GM19025 (cell line): Measurements from ENCODE around the gene DYNLRB1.

Source experiments
- ATAC-seq: cut with Tn5 transposase; IDR thresholded peaks from one replicate; pipeline ENCODE4 v1.9.1; 2021; ENCODE audit warnings: mild to moderate bottlenecking, low read depth, moderate library complexity; ENCODE audit not compliant: unreplicated experiment

The DYNLRB1 gene

DNA sequence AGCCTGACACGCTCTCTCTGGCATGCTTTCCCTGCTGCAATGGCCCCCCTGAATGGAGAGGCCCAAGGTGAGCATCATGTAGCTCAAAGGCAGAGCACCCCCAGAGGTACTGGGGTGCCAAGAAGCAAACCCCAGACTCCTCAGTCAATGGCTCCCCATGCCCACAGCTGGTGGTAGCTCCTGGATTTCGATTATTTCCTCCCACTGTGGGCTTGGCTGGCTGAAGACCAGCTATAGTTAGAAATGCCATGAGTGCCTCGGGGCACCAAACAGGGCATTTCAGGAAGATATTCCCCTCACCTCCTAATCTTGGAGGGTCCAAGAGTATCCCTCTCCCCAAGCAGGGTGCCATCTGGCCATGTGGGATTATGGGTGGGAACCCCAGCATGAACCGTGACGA is 59.0 kb downstream of the DYNLRB1 start:
- ATAC-seq, result no peak

DNA sequence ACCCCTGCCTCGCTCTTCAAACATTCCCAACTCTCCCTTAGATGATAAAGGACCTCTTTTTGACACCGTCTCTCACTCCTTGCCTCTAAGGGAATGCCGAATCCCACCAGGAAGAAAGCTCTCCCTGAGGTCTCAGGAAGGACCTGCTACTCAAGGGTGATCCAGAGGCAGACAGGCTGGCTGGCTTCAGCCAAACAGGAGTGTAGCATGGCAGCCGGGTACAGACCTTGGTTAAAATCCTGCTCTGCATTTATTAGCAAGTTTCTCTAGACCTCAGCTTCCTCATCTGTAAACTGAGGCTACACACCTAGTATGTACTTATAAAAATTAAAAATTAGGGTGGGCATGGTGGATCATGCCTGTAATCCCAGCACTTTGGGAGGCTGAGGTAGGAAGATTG is 59.5 kb downstream of the DYNLRB1 start:
- no peak for ATAC-seq

DNA sequence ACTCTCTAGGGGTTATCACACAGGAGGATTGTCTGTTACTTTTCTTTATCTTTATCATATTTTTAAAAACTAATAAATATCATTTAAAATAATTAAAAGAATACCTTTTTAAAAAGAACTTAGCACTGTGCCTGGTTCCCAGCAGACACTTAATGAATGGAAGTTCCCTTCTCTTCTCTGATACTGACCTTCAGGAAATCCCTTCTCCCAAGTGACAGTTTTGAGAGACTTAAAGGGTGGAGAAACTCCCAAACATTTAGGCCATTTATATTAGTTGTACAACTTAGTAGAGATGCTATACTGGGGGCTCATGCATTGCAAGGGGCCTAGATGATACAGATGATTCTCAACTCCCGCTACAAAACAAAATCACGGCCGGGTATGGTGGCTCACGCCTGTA is 60.8 kb downstream of the DYNLRB1 start:
- no peak for ATAC-seq

DNA sequence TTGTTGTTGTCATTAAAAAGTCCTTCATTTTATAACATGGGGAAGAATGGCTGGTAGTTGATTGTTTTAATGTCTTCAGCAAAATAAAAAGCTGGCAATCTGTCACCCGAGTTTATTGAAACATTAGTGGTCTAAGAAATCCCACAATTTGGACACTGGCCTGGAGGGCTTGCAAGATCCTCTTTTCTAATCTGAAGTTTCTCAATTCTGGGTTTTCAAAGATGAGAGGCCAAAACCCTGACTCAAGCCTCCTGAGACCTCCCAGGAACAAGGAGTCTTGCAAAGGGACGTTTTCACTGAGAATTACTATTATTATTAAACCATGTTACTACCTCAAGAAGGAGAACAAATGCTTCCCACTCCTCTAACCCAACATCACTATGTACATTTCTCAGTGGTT is 61.8 kb downstream of the DYNLRB1 start:
- no peak for ATAC-seq

DNA sequence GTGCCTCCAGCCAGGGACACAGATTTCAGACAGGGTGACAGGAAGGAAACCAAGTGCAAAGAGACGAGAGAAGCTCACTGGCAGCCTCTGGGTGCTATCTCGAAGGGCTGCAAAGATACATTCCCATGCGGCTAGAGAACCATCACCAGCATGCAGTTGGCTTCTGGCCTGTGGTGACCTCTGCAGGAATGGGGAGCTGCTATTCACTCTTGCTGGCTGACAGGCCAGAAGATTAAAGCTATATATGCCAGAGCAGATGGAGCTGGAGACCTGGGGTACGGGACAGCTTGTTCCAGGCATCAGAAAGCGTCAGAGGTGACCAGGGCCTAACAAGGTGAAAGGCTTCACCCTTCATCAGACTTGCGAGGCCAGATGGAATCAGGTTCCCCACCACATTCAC is 62.3 kb downstream of the DYNLRB1 start:
- no peak for ATAC-seq

DNA sequence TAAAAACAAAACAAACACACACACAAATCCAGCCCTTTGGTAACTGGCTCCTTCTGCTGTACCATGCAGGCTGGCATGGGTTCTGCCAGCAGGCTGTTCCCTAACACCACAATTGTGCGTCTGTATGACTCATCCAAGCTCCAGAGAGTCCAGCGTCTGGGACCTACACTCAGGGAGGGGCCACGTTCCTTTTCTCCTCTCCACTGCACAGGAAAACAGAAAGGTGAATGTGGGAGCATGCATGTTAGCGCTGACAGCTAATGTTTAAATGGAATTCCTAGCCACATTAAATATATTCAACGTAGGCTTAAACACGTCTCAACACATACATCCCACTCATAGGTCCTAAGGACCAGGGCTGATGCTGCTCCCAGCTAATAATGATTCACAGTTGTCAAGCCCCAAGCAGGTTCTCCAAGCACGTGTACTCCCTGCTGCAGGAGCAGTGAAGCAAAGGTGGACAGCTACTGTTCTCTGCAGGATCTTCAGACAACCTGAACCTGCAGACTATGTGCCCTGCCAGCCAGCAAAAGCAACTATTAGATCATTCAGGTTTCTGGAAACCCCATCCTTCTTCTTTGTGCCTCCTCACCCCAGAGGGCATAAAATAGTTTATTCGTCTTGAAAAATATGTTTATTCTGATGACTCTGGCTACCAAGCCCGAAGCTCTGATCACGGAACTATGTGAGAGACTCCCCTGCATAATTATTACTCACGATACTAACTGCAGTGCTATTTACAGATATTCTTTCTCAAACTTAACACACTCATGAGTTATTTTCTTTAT is 63.2 kb downstream of the DYNLRB1 start:
- ATAC-seq, result no peak

DNA sequence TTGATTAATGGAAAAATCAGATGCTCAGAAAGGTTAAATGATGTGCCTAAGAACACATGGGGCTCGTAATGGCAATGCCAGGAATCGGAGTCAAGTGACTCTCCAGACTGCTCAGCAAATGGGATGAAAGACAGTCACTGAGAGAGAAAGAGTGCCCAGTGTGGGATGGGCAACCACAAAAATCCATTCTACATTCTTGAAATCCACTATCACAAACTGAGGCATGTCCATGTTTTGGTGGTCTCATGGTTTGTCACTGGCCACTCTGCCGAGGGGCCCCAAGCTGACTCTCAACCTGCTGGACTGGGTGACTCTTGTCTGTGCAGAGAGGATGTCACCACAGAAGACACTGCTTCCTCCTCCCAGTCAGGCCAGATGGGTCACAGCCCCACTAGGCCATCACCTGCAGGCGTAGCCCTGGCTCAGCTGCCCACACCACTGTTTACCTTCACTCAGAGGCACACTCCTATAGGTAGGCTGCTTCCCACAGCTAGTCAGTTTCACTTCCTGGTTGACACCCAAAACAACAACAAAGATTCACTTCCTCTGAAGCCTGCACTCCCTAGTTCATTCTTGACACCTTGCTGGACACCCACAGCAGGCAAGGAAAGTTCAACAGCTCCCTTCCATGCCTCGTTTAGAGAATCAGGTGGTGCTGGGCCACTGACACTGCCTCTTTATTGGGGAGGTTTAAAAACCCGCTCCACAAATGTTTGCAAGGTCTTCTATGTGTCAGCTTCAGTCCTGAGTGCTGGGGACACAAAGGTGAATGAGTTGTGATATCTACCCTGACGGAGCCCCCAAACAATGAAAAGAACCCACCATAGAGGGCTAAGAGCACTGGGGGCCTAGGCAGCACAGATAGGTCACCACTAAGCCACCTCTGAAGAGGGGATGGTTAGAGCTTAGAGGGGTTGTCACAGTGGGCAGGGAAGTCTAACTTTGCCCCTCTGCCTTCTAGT is 64.0 kb downstream of the DYNLRB1 start:
- ATAC-seq, result no peak

DNA sequence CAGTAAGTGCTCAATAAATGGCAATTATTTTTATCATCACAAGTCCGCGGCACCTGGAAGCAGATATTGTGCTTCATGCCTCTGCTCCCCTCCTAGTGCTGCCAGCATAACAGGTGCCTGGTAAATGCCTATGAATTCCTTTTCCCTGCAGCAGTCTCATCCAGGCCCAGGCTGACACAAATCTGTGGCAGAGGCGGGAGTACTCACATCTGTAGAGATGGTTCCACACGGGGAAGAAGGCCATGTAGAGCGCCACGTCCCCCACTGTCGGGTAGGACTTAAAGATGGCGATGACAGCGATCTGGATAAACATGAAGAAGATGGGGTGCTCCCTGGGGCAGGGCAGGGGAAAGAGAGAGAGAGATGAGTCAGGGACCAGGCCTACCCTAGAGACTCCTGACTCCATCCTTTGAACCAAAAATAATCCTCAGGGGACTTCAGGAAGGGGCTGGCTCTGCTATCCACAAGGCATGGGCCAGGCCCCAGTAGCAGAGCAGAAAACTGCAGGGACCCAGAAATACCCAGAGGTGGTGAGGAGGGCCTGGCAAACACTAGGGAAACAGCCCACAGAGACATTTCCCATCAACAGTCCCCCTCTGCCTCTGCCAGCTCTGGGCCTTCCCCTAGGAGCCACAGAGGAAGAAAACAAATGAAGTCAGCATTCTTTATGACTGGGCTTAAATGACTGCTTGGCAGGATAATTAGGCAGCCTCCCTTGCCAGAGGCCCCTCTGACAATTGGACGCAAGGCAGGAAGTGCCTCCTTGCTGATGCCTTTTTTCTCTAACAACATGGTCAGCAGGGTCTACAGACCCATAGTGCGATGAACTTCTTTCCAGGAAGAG is 65.3 kb downstream of the DYNLRB1 start:
- peak; percentile 55 for ATAC-seq

DNA sequence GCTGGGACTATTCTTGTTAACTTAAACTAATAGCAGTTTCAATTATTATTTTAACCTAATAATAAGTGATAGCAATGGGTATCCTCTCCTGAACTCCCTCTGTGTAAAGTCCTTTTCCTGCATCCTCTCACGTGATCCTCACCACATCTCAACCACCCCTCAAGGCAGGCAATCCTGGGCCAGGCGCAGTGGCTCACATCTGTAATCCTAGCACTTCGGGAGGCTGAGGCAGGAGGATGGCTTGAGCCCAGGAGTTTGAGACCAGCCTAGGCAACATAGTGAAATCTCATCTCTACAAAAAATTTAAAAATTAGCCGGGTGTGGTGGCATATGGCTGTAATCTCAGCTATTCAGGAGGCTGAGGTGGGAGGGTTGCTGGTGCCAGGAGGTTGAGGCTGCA is 66.0 kb downstream of the DYNLRB1 start:
- no peak for ATAC-seq

DNA sequence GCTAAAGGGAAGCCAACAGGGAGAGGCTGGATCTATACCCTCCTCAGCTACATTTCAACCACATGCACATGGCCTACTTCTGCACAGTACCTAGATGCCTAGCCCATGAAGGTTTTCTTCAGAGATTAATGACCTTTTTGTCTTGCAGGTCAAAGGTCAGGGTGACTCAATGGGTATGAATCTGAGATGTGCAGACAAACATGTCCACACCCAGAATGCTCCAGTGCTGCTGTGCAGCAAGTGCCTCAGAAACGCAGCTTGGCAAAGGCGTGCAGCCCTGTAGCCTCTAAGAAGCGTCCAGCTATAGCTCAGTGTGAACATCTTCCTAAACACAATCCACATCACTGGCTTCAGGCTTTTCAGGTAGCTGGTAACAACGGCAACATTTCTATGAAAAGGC is 66.7 kb downstream of the DYNLRB1 start:
- no peak for ATAC-seq

DNA sequence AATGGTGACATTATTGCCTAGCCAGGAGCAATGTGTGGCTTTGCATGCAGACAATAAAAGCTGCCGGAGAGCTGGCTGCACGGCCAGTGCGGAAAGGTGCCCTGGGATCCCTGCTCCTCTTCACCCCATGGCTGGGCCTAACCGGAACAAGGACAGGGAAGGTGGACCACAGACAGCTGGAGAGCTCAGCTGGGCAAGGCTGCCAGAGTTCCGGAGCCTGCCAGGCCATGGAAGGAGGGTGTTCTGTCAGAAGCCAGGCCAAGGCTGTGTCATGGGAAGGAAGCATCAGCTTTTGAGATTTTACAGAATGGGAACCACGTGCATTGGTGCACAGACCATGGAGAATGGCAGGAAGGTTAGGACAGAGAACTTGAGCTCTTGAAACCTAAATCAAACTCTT is 67.3 kb downstream of the DYNLRB1 start:
- ATAC-seq, result no peak

DNA sequence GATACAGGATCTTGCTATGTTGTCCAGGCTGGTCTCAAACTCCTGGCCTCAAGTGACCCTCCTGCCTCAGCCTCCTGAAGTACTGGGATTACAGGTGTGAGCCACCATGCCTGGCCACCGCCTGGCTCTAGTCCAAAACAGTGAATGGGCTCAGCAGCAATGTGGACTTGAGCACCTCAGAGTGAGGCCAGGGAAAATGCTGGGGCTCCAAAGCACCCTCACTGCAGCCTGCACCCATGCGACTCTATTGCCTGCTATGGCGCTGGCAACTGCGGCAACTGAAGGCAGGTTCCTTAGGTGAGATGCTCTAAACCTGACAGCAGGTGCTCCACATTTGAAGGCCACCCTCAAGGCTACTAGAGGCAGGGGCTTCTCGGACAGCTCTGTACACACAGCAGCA is 68.8 kb downstream of the DYNLRB1 start:
- ATAC-seq, result no peak

DNA sequence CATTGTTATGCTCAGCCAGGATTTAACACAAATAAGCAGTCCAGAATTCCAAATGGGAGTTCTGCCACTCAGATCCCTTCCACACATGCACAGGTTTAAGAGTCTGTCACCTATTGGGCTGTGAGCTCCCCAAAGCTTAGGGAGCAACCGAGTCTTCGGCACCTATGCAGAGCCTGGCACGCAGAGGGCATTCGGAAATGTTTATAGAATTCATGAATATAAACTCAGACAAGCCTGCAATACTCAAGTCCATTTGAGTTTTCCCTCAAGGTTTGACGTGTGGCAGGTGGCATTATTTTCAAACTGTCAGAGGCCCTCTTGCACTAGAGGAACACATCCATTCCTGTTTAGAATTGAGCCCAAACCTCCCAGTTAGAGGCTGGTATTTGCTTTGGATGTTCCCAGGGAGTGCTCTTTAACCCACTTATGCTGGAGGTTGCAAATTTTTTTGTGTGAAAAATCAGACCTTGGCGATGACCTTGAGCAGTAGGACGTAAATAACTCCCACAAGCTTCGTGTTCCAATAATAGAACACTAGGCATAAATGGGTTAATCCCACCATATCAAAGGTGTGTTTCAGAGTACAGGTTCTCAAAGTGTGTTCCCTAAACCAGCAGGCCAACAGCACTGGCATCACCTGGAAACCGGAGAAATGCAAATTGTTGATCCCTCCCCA is 70.4 kb downstream of the DYNLRB1 start:
- no peak for ATAC-seq
